Left ventricle myocardium inferior (tissue), 1 donor: ENCODE measurements around the gene VAV2. TPM values are rescaled to one million over a fixed set of nuclear protein-coding genes. Genes with fewer than 3 reads are reported as not detected.
A peak's percentile ranks its signal among the peaks of the same experiment; 100 is the strongest.

Experiments
- DNase-seq: peaks from one replicate; pipeline ENCODE4 v3.0.0-alpha.2; 2020
- H3K27ac ChIP-seq: fragments of 200-600 bp; replicated peaks from 2 replicates; pipeline ENCODE4 v1.8.0; 2021
- H3K27me3 ChIP-seq: fragments of 200-600 bp; 2 replicates; pipeline ENCODE4 v1.8.0; 2021; ENCODE audit warnings: low read depth
- H3K36me3 ChIP-seq: fragments of 200-600 bp; 2 replicates; pipeline ENCODE4 v1.8.0; 2021
- H3K4me1 ChIP-seq: fragments of 200-600 bp; 2 replicates; pipeline ENCODE4 v1.8.0; 2021
- H3K4me3 ChIP-seq: fragments of 200-600 bp; 2 replicates; pipeline ENCODE4 v1.8.0; 2021; ENCODE audit warnings: mild to moderate bottlenecking, moderate library complexity
- H3K9me3 ChIP-seq: fragments of 200-600 bp; replicated peaks from 2 replicates; pipeline ENCODE4 v1.8.0; 2021
- CTCF ChIP-seq: fragments of 200-600 bp; IDR thresholded peaks from 2 replicates; pipeline ENCODE4 v1.8.0; 2021; ENCODE audit warnings: antibody characterized with exemption, mild to moderate bottlenecking, borderline replicate concordance
- intact Hi-C: fragments of 100-400 bp; cut with micrococcal nuclease; formaldehyde crosslinking; loops from one replicate; pipeline ENCODE4 v1.11.0; 2022
- total RNA-seq: library from RNA; stranded (reverse); fragmentation: NEBNext Ultra II Directional; extraction: Animal tissue kit (Norgen Biotek cat#: 25700); gene quantifications from one replicate; pipeline ENCODE4 v1.2.1, GENCODE V29; 2021
- donor health status: DM: no; HTN: yes; CAD: no; lungs with severe emphysema.

Gene VAV2
- total RNA-seq, 1 donor from 2014 or later, result 4.1 TPM

DNA sequence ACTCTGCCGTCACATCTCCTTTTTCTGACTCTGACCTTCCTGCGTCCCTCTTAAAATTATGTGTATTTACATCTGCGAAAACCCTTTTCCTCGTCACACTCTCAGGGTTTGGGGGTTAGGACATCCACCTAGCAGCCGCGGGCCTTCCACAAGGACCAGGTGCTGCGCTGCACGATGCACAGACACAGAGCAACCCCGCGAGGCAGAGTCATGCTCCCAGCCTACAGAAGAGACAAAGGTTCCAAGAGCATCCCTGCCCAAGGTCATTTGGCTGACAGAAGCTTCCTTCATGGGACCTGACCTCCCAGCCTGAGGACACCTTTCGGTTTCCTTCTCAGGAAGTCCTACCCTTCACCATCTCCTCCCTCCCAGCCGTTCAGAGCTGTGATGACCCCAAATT lies 135.3 kb downstream of the VAV2 start:
- Histone ChIP-seq H3K36me3 (peaks cover 6% of the 10 kb centered on the region), H3K27me3 (no peaks in the 10 kb centered on the region), H3K9me3 (no peaks in the 10 kb centered on the region), H3K4me3 (no peak overlapping the region), H3K4me1 (peaks cover 9% of the 10 kb centered on the region), H3K27ac (no peak overlapping the region)
- DNase-seq, result no peak
- intact Hi-C loops, result no loop called here
- no peak for TF ChIP-seq CTCF

- no peak overlapping the region for H3K4me3 ChIP-seq
- no peaks in the 10 kb centered on the region for H3K9me3 ChIP-seq
- peaks cover 7% of the 10 kb centered on the region for H3K4me1 ChIP-seq
- intact Hi-C loops, result no loop called here
- H3K27ac ChIP-seq, result peak overlapping the region; percentile 44
- no peak for DNase-seq
- peaks cover 6% of the 10 kb centered on the region for H3K36me3 ChIP-seq
- H3K27me3 ChIP-seq, result no peaks in the 10 kb centered on the region
- no peak for TF ChIP-seq CTCF
Observed at GRCh38 chr9:133855802-133856521, 136.2 kb downstream of the VAV2 start.

- intact Hi-C loops, result no loop called here
- H3K27me3 ChIP-seq, result no peaks in the 10 kb centered on the region
- TF ChIP-seq CTCF, result no peak
- no peak for DNase-seq
- peaks cover 1% of the 10 kb centered on the region for H3K36me3 ChIP-seq
- no peak overlapping the region for H3K4me3 ChIP-seq
- peak overlapping the region; percentile 44 for H3K27ac ChIP-seq
- H3K9me3 ChIP-seq, result no peaks in the 10 kb centered on the region
- H3K4me1 ChIP-seq, result peaks cover 7% of the 10 kb centered on the region
Observed at GRCh38 chr9:133855371-133855770, 136.8 kb downstream of the VAV2 start.

- Histone ChIP-seq H3K4me3 (no peak overlapping the region), H3K4me1 (peaks cover 7% of the 10 kb centered on the region), H3K27ac (no peak overlapping the region), H3K27me3 (no peaks in the 10 kb centered on the region), H3K9me3 (no peaks in the 10 kb centered on the region), H3K36me3 (no peaks in the 10 kb centered on the region)
- no peak for TF ChIP-seq CTCF
- DNase-seq, result no peak
- intact Hi-C loops, result no loop called here
Observed at GRCh38 chr9:133854765-133855164, 137.4 kb downstream of the VAV2 start.

DNA sequence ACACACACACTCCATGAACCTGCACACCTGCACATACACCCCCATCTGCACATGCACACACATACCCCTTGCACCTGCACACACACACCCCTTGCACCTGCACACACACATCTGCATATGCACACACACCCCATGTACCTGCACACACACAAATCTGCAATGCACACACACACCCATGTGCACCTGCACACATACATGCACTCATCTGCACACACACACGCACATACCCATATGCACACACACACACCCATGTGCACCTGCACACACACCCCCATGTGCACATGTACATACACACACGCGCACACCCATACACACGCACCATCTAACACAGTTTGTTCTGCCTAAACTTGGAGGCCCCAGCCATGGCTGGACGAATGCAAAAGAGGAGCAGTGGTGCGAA lies 138.1 kb downstream of the VAV2 start:
- H3K36me3 ChIP-seq, result no peaks in the 10 kb centered on the region
- peaks cover 7% of the 10 kb centered on the region for H3K4me1 ChIP-seq
- TF ChIP-seq CTCF, result no peak
- no peak overlapping the region for H3K4me3 ChIP-seq
- no peak overlapping the region for H3K27ac ChIP-seq
- no peaks in the 10 kb centered on the region for H3K27me3 ChIP-seq
- DNase-seq, result no peak
- intact Hi-C loops, result no loop called here
- no peaks in the 10 kb centered on the region for H3K9me3 ChIP-seq
